ENCODE measurements around the gene TLR9.

TLR9 gene

DNA sequence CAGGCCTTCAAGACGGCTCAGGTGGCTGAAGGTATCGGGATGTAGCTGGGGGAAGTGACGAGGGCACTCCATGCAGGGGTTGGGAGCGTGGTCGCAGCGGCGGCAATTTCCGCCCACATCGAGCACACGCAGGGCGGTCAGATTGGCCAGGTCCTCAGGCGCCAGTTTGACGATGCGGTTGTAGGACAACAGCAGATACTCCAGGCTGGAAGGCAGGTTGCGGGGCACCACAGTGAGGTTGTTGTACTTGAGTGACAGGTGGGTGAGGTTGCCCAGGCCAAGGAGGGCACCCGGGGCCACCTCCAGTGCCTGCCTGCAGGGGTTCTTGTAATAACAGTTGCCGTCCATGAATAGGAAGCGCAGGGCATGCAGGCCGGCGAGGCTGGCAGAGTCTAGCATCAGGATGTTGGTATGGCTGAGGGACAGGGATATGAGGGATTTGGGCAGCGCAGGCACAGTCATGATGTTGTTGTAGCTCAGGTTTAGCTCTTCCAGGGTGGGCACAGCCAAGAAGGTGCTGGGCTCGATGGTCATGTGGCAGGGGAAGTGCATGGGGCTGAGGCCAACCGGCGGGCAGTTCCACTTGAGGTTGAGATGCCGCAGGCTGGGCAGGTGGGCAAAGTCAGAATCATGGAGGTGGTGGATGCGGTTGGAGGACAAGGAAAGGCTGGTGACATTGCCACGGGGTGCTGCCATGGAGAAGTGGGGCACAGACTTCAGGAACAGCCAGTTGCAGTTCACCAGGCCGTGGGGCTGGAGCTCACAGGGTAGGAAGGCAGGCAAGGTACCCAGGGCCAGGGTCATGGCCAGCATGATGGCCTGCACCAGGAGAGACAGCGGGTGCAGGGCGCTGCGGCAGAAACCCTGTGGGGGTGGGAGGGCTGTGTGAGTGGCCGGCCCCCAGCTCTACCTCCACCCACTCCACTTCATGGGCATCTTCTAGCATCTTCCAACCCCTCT is 1.7 kb downstream of the TLR9 start:
- no peak for TF ChIP-seq EP300 (IDR thresholded peaks at IDR 0.05; ENCODE audit: borderline replicate concordance)
- TF ChIP-seq, protein P1, sequence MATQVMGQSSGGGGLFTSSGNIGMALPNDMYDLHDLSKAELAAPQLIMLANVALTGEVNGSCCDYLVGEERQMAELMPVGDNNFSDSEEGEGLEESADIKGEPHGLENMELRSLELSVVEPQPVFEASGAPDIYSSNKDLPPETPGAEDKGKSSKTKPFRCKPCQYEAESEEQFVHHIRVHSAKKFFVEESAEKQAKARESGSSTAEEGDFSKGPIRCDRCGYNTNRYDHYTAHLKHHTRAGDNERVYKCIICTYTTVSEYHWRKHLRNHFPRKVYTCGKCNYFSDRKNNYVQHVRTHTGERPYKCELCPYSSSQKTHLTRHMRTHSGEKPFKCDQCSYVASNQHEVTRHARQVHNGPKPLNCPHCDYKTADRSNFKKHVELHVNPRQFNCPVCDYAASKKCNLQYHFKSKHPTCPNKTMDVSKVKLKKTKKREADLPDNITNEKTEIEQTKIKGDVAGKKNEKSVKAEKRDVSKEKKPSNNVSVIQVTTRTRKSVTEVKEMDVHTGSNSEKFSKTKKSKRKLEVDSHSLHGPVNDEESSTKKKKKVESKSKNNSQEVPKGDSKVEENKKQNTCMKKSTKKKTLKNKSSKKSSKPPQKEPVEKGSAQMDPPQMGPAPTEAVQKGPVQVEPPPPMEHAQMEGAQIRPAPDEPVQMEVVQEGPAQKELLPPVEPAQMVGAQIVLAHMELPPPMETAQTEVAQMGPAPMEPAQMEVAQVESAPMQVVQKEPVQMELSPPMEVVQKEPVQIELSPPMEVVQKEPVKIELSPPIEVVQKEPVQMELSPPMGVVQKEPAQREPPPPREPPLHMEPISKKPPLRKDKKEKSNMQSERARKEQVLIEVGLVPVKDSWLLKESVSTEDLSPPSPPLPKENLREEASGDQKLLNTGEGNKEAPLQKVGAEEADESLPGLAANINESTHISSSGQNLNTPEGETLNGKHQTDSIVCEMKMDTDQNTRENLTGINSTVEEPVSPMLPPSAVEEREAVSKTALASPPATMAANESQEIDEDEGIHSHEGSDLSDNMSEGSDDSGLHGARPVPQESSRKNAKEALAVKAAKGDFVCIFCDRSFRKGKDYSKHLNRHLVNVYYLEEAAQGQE (IDR thresholded peaks at IDR 0.05; ENCODE audit: low read depth) = no peak
- TF ChIP-seq RAD21 (IDR thresholded peaks at IDR 0.05; ENCODE audit: low read depth) = no peak
- no peak for TF ChIP-seq TEAD4 (IDR thresholded peaks at IDR 0.05)
- no peak for TF ChIP-seq ZBTB7A (IDR thresholded peaks at IDR 0.05; ENCODE audit: low read depth)
- no peak for TF ChIP-seq CEBPB (IDR thresholded peaks at IDR 0.05)
- TF ChIP-seq EGR1 (IDR thresholded peaks at IDR 0.05) = no peak
- TF ChIP-seq, protein P2, sequence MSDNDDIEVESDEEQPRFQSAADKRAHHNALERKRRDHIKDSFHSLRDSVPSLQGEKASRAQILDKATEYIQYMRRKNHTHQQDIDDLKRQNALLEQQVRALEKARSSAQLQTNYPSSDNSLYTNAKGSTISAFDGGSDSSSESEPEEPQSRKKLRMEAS (IDR thresholded peaks at IDR 0.05) = no peak
- no peak for TF ChIP-seq CREB1 (IDR thresholded peaks at IDR 0.05; ENCODE audit: low read depth)
- no peak for TF ChIP-seq FOXM1 (IDR thresholded peaks at IDR 0.05; ENCODE audit: borderline replicate concordance, low read depth)
- no peak for TF ChIP-seq NFIC (IDR thresholded peaks at IDR 0.05)
- TF ChIP-seq, protein P3, sequence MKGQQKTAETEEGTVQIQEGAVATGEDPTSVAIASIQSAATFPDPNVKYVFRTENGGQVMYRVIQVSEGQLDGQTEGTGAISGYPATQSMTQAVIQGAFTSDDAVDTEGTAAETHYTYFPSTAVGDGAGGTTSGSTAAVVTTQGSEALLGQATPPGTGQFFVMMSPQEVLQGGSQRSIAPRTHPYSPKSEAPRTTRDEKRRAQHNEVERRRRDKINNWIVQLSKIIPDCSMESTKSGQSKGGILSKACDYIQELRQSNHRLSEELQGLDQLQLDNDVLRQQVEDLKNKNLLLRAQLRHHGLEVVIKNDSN (IDR thresholded peaks at IDR 0.05) = no peak

DNA sequence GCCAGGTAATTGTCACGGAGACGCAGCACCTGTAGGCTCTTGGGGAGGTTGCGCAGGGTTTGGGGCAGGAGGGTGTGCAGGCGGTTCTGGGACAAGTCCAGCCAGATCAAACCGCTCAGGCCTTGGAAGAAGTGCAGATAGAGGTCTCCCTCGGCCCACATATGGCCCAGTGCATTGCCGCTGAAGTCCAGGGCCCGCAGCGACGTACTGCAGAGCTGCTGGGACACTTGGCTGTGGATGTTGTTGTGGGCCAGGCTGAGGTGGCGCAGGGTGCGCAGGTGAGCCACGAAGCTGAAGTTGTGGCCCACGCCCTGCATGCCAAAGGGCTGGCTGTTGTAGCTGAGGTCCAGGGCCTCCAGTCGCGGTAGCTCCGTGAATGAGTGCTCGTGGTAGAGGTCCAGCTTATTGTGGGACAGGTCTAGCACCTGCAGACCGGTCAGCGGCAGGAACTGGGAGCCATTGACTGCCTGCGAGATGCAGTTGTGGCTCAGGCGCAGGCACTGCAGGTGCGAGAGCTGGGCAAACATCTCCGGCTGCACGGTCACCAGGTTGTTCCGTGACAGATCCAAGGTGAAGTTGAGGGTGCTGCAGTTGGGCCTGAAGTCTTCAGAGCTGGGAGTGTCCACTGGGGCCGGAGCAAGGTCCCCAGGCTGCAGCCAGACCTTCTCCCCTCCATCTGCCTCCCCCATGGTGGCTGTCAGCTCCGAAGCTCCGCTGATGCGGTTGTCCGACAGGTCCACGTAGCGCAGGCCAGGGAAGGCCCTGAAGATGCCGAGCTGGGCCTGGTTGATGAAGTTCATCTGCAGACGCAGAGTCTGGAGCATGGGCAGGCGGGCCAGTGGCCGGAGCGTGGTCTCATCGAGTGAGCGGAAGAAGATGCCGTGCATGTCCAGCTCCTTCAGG is 2.9 kb downstream of the TLR9 start:
- TF ChIP-seq YY1 (IDR thresholded peaks at IDR 0.05; ENCODE audit: low read depth) (no peak), TEAD4 (IDR thresholded peaks at IDR 0.05) (no peak), CREB1 (IDR thresholded peaks at IDR 0.05; ENCODE audit: low read depth) (no peak), EGR1 (IDR thresholded peaks at IDR 0.05) (no peak), RAD21 (IDR thresholded peaks at IDR 0.05; ENCODE audit: low read depth) (no peak), FOXM1 (IDR thresholded peaks at IDR 0.05; ENCODE audit: borderline replicate concordance, low read depth) (no peak), ZBTB7A (IDR thresholded peaks at IDR 0.05; ENCODE audit: low read depth) (no peak), NFIC (IDR thresholded peaks at IDR 0.05) (no peak), TAF1 (IDR thresholded peaks at IDR 0.05; ENCODE audit: low read depth) (no peak), EP300 (IDR thresholded peaks at IDR 0.05; ENCODE audit: borderline replicate concordance) (no peak), CEBPB (IDR thresholded peaks at IDR 0.05) (no peak), TCF12 (IDR thresholded peaks at IDR 0.05; ENCODE audit: low read depth) (no peak)
- TF ChIP-seq, protein P3 (IDR thresholded peaks at IDR 0.05) = no peak
- TF ChIP-seq, protein P2 (IDR thresholded peaks at IDR 0.05) = no peak
- TF ChIP-seq, protein P1 (IDR thresholded peaks at IDR 0.05; ENCODE audit: low read depth) = no peak

DNA sequence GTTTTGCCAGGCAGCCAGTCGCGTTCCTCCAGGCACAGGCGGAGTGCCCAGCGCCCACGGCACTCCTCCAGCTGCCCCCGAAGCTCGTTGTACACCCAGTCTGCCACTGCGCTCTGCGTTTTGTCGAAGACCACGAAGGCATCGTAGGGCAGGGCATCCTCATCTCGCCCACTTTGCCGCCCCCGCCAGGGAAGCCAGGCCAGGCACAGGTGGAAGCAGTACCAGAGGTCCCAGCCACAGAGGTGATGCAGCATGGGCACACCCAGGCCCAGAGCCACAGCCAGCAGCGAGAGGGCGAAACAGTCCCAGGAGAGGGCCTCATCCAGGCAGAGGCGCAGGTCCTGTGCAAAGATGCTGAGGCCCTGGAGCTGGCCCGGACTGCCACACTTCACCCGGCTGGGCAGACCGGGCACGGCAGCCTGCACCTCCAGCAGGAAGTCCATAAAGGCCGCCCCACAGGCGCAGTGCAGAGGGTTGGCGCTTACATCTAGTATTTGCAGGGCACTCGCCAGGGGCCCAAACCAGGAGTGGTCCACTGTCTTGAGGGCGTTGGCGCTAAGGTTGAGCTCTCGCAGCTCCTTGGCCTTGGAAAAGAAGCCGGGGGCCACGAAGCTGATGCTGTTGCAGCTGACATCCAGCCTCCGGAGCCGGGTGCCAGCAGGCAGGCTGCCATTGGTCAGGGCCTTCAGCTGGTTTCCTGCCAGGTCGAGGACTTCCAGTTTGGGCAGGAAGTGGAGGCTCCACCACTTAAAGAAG is 3.7 kb downstream of the TLR9 start:
- TF ChIP-seq CREB1 (IDR thresholded peaks at IDR 0.05; ENCODE audit: low read depth) (no peak), CEBPB (IDR thresholded peaks at IDR 0.05) (no peak), TAF1 (IDR thresholded peaks at IDR 0.05; ENCODE audit: low read depth) (no peak), FOXM1 (IDR thresholded peaks at IDR 0.05; ENCODE audit: borderline replicate concordance, low read depth) (no peak), TEAD4 (IDR thresholded peaks at IDR 0.05) (no peak), RAD21 (IDR thresholded peaks at IDR 0.05; ENCODE audit: low read depth) (no peak), ZBTB7A (IDR thresholded peaks at IDR 0.05; ENCODE audit: low read depth) (no peak)
- TF ChIP-seq, protein P1 (IDR thresholded peaks at IDR 0.05; ENCODE audit: low read depth) = no peak
- TF ChIP-seq, protein P3 (IDR thresholded peaks at IDR 0.05) = no peak

Measured in Ishikawa (cell line).